Left renal pelvis (tissue), 4 donors: ENCODE data around the gene LRRIQ4. TPM values are rescaled to one million over a fixed set of nuclear protein-coding genes. Genes with fewer than 3 reads are reported as not detected.

Experiments
- DNase-seq, 4 donors: peaks; one replicate each; pipeline ENCODE4 v3.0.0-alpha.2; 2013; ENCODE audit warnings: low read depth in 4 of 4, low spot score in 3 of 4
- polyA plus RNA-seq, 4 donors: library from polyadenylated mRNA; unstranded; fragments of 120-200 nt; gene quantifications; one replicate each; pipeline ENCODE4 v1.2.1, GENCODE V29; 2013; ENCODE audit not compliant: insufficient read length in 4 of 4

LRRIQ4 gene
- polyA plus RNA-seq, 4 donors: 0.10 to 0.50 (median 0.18) TPM

GRCh38 chr3:169848741-169849140, 36.1 kb downstream of the LRRIQ4 start:
- no peak for DNase-seq

GRCh38 chr3:169850618-169851017, 37.9 kb downstream of the LRRIQ4 start:
- no peak for DNase-seq

GRCh38 chr3:169855514-169855913, 42.8 kb downstream of the LRRIQ4 start:
- no peak for DNase-seq

GRCh38 chr3:169857811-169858210, 45.1 kb downstream of the LRRIQ4 start:
- no peak for DNase-seq

GRCh38 chr3:169861871-169862270, 49.2 kb downstream of the LRRIQ4 start:
- no peak for DNase-seq

- peak in 3 of 4 donors; percentile 61 to 75 (median 65) for DNase-seq
Observed at GRCh38 chr3:169863458-169863899, 50.8 kb downstream of the LRRIQ4 start.

GRCh38 chr3:169864270-169864669, 51.6 kb downstream of the LRRIQ4 start:
- no peak for DNase-seq

GRCh38 chr3:169865176-169865767, 52.6 kb downstream of the LRRIQ4 start:
- DNase-seq: no peak

- DNase-seq: no peak
Observed at GRCh38 chr3:169867584-169868210, 55.0 kb downstream of the LRRIQ4 start.

GRCh38 chr3:169868369-169868768, 55.7 kb downstream of the LRRIQ4 start:
- DNase-seq: no peak

- peak in 2 of 4 donors; percentile 18 to 29 for DNase-seq
Observed at GRCh38 chr3:169869484-169870220, 57.0 kb downstream of the LRRIQ4 start, which contains the start of gene LRRC31. LRRC31 (minus strand) TSS chr3:169869935; CDS start chr3:169869807, 128 bp downstream.

GRCh38 chr3:169871129-169871886, 58.6 kb downstream of the LRRIQ4 start:
- no peak for DNase-seq

- no peak for DNase-seq
Observed at GRCh38 chr3:169879013-169879557, 66.4 kb downstream of the LRRIQ4 start.

GRCh38 chr3:169879845-169880575, 67.3 kb downstream of the LRRIQ4 start:
- DNase-seq: no peak

- DNase-seq: no peak
Observed at GRCh38 chr3:169880576-169881250, 68.0 kb downstream of the LRRIQ4 start.

GRCh38 chr3:169886671-169887070, 74.0 kb downstream of the LRRIQ4 start:
- DNase-seq: no peak
